SU-DHL-6 (cell line): ENCODE results near the gene STK32A.

ENCODE experiments used
- CTCF ChIP-seq: fragments of 200-600 bp; sonication (generic); IDR thresholded peaks from one replicate; pipeline ENCODE4 v1.5.1; 2017; ENCODE audit warnings: antibody characterized with exemption, mild to moderate bottlenecking, low read length, moderate library complexity; ENCODE audit not compliant: insufficient read depth, poor library complexity, severe bottlenecking
- EZH2phosphoT487 ChIP-seq: fragments of 200-600 bp; sonication (generic), shearing (Covaris generic); conservative IDR thresholded peaks from 2 replicates; pipeline ENCODE4 v1.6.1; 2018; ENCODE audit warnings: mild to moderate bottlenecking, antibody characterized with exemption, low read length, moderate library complexity, mixed read lengths

- TF ChIP-seq CTCF (no peak), EZH2phosphoT487 (no peak)
Measured at GRCh38 chr5:147436596-147436995, 201.8 kb downstream of the STK32A start.
